Keratinocyte (primary cell): ENCODE data around the gene NRF1. TPM values are rescaled to one million over a fixed set of nuclear protein-coding genes. Genes with fewer than 3 reads are reported as not detected.

Experiments
- DNase-seq: peaks from one replicate; pipeline ENCODE4 v3.0.0-alpha.2; 2011; ENCODE audit warnings: low read depth, missing footprints, low spot score
- FAIRE-seq: peaks from 2 replicates; lab custom pipeline; 2011; peaks lifted over from hg19 to GRCh38; lab: Jason Lieb, UNC
- H2AFZ ChIP-seq: 2 replicates; pipeline ENCODE4 v1.6.0; 2012; ENCODE audit warnings: low read length, control low read depth, inconsistent platforms; ENCODE audit not compliant: control insufficient read depth
- H3K27ac ChIP-seq: 2 replicates; pipeline ENCODE4 v1.5.1; 2011; ENCODE audit warnings: low read length; ENCODE audit not compliant: control insufficient read depth, insufficient read depth
- H3K27me3 ChIP-seq: 3 replicates; pipeline ENCODE4 v1.6.0; 2011; ENCODE audit warnings: low read length; ENCODE audit not compliant: control insufficient read depth, insufficient read depth; ENCODE audit errors: extremely low read depth
- H3K36me3 ChIP-seq, 2 experiments: 2 replicates in 1 of 2; 3 replicates in 1 of 2; pipeline ENCODE4 v1.5.1; 2011; ENCODE audit warnings: low read length in 2 of 2, mild to moderate bottlenecking in 1 of 2; ENCODE audit not compliant: control insufficient read depth in 2 of 2, insufficient read depth in 2 of 2; ENCODE audit errors: extremely low read depth in 1 of 2
- H3K4me1 ChIP-seq: 3 replicates; pipeline ENCODE4 v1.5.1; 2011; ENCODE audit warnings: low read length; ENCODE audit not compliant: control insufficient read depth, insufficient read depth; ENCODE audit errors: extremely low read depth
- H3K4me2 ChIP-seq: 3 replicates; pipeline ENCODE4 v1.6.0; 2011; ENCODE audit warnings: low read depth, low read length; ENCODE audit not compliant: control insufficient read depth, insufficient read depth; ENCODE audit errors: extremely low read depth
- H3K4me3 ChIP-seq, 3 experiments: fragments of 200-600 bp in 1 of 3; sonication (generic) in 1 of 3; 2 replicates in 2 of 3; 3 replicates in 1 of 3; pipeline ENCODE4 v1.5.1; 2011 to 2016; ENCODE audit warnings: low read length in 3 of 3, mild to moderate bottlenecking in 3 of 3, control low read depth in 2 of 3, inconsistent platforms in 1 of 3, low read depth in 1 of 3, mixed read lengths in 1 of 3, mixed run types in 1 of 3, moderate library complexity in 1 of 3; ENCODE audit not compliant: control insufficient read depth in 2 of 3, insufficient read depth in 2 of 3; ENCODE audit errors: extremely low read depth in 1 of 3
- H3K79me2 ChIP-seq: 2 replicates; pipeline ENCODE4 v1.6.0; 2012; ENCODE audit warnings: low read length; ENCODE audit not compliant: control insufficient read depth, insufficient read depth
- H3K9ac ChIP-seq: 3 replicates; pipeline ENCODE4 v1.6.0; 2011; ENCODE audit warnings: low read length; ENCODE audit not compliant: control insufficient read depth, insufficient read depth; ENCODE audit errors: extremely low read depth
- H3K9me1 ChIP-seq: 3 replicates; pipeline ENCODE4 v1.6.0; 2011; ENCODE audit warnings: low read length; ENCODE audit not compliant: control insufficient read depth, insufficient read depth; ENCODE audit errors: extremely low read depth
- H3K9me3 ChIP-seq: 2 replicates; pipeline ENCODE4 v1.5.1; 2012; ENCODE audit warnings: low read depth, low read length; ENCODE audit not compliant: control insufficient read depth
- H4K20me1 ChIP-seq: 3 replicates; pipeline ENCODE4 v1.6.0; 2011; ENCODE audit warnings: low read length; ENCODE audit not compliant: control insufficient read depth, insufficient read depth; ENCODE audit errors: extremely low read depth
- EZH2 ChIP-seq: IDR thresholded peaks from one replicate; pipeline ENCODE4 v1.6.1; 2012; ENCODE audit warnings: inconsistent platforms, mild to moderate bottlenecking, low read length, moderate library complexity
- dilution Hi-C: fragments of 300-500 bp; cut with MboI; formaldehyde crosslinking; loops from one replicate; pipeline ENCODE4 v1.7.0; 2020; ENCODE audit warnings: low sequenced_read_pairs; ENCODE audit not compliant: extremely low pct_ligation_motif_present
- polyA plus RNA-seq, 5 experiments: library from polyadenylated mRNA; depleted of rRNA in 3 of 5; stranded (reverse) in 3 of 5; stranded (forward) in 1 of 5; unstranded in 1 of 5; fragments of >200 nt; gene quantifications; 1 replicate in 1 of 5; 2 replicates in 3 of 5; 3 replicates in 1 of 5; pipeline versions ENCODE4 v1.2.1 to v1.2.3, GENCODE V29; 2011 to 2012; ENCODE audit warnings: missing spikeins in 2 of 5, low read depth in 1 of 5, low replicate concordance in 1 of 5
- TF ChIP-seq, protein P1 (sequence below), 3 experiments: IDR thresholded peaks in 1 of 3; conservative IDR thresholded peaks in 1 of 3; optimal IDR thresholded peaks in 1 of 3; 2 replicates in 2 of 3; 3 replicates in 1 of 3; pipeline versions ENCODE3 to v1.5.1; 2011; ENCODE audit warnings: low read length in 3 of 3, mild to moderate bottlenecking in 3 of 3, moderate library complexity in 2 of 3, control low read depth in 1 of 3, inconsistent platforms in 1 of 3; ENCODE audit not compliant: insufficient read depth in 2 of 3; ENCODE audit errors: extremely low read depth in 1 of 3

The NRF1 gene
- polyA plus RNA-seq, 1 donor (not counting 4 experiments of a cell fraction or from before 2014, with no cell fraction given) = 12.6 TPM

GRCh38 chr7:129728875-129729467 lies 117.5 kb downstream of the NRF1 start:
- no peak for TF ChIP-seq EZH2
- TF ChIP-seq, protein P1, sequence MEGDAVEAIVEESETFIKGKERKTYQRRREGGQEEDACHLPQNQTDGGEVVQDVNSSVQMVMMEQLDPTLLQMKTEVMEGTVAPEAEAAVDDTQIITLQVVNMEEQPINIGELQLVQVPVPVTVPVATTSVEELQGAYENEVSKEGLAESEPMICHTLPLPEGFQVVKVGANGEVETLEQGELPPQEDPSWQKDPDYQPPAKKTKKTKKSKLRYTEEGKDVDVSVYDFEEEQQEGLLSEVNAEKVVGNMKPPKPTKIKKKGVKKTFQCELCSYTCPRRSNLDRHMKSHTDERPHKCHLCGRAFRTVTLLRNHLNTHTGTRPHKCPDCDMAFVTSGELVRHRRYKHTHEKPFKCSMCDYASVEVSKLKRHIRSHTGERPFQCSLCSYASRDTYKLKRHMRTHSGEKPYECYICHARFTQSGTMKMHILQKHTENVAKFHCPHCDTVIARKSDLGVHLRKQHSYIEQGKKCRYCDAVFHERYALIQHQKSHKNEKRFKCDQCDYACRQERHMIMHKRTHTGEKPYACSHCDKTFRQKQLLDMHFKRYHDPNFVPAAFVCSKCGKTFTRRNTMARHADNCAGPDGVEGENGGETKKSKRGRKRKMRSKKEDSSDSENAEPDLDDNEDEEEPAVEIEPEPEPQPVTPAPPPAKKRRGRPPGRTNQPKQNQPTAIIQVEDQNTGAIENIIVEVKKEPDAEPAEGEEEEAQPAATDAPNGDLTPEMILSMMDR (optimal IDR thresholded peaks at IDR 0.05 in 1 of 3, IDR thresholded peaks at IDR 0.05 in 1 of 3, conservative IDR thresholded peaks at IDR 0.05 in 1 of 3; ENCODE audit: extremely low read depth in 1 of 3, insufficient read depth in 2 of 3, low read length in 3 of 3) = no peak
- Histone ChIP-seq H3K4me3 (no peak overlapping the region), H3K9ac (no peak overlapping the region), H3K4me2 (no peak overlapping the region), H2AFZ (no peak overlapping the region), H3K9me3 (no peaks in the 10 kb centered on the region), H3K27ac (no peak overlapping the region), H3K36me3 (peaks cover 5 to 10% of the 10 kb centered on the region in 2 experiments), H3K9me1 (peaks cover 4% of the 10 kb centered on the region), H4K20me1 (no peaks in the 10 kb centered on the region), H3K79me2 (no peaks in the 10 kb centered on the region), H3K4me1 (no peaks in the 10 kb centered on the region), H3K27me3 (no peaks in the 10 kb centered on the region)
- FAIRE-seq = no peak
- dilution Hi-C loops = no loop called here
- no peak for DNase-seq

DNA sequence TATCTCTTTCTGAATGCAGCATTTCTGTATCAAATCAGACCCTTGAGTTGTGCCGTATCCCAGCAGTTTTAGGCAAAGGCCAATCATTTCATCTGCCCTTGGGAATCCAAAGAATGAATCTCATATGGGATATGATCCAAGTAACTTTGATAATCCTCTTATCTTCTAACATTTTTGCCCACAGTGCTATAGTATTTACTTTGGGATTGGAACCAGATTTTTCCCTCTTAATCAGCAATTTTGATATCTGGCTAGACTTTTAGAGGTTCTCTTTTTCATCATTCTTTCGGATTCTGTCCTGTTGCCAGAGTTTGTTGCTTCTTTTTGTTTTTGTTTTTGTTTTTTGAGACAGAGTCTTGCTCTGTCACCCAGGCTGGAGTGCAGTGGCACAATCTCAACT lies 118.0 kb downstream of the NRF1 start:
- no peaks in the 10 kb centered on the region for H4K20me1 ChIP-seq
- dilution Hi-C loops = no loop called here
- FAIRE-seq (no peak), DNase-seq (no peak)
- no peaks in the 10 kb centered on the region for H3K27me3 ChIP-seq
- H3K9me1 ChIP-seq = peaks cover 4% of the 10 kb centered on the region
- TF ChIP-seq EZH2 = no peak
- TF ChIP-seq, protein P1 (optimal IDR thresholded peaks at IDR 0.05 in 1 of 3, IDR thresholded peaks at IDR 0.05 in 1 of 3, conservative IDR thresholded peaks at IDR 0.05 in 1 of 3; ENCODE audit: extremely low read depth in 1 of 3, insufficient read depth in 2 of 3, low read length in 3 of 3) = no peak
- H3K4me3 ChIP-seq = no peak overlapping the region
- H3K9me3 ChIP-seq = no peaks in the 10 kb centered on the region
- H3K36me3 ChIP-seq = peaks cover 7 to 10% of the 10 kb centered on the region in 2 experiments
- H3K9ac ChIP-seq = no peak overlapping the region
- H3K27ac ChIP-seq = no peak overlapping the region
- H3K79me2 ChIP-seq = no peaks in the 10 kb centered on the region
- H3K4me2 ChIP-seq = no peak overlapping the region
- no peaks in the 10 kb centered on the region for H3K4me1 ChIP-seq
- H2AFZ ChIP-seq = no peak overlapping the region
